SK-N-SH (cell line): ENCODE results near the gene HOXA1. TPM values are rescaled to one million over a fixed set of nuclear protein-coding genes. Genes with fewer than 3 reads are reported as not detected.

ENCODE experiments used
- CTCF ChIA-PET: fragments of 300-600, 350-600 bp; formaldehyde crosslinking; extraction: SDS; loops from one replicate; lab custom pipeline; 2021; lab: Yijun Ruan, JAX
- POLR2A ChIA-PET: fragments of 350-600 bp; sonication (Branson Sonifier 250); formaldehyde crosslinking; extraction: SDS; loops from one replicate; lab custom pipeline; 2020; ENCODE audit warnings: antibody characterized with exemption, inconsistent platforms; lab: Yijun Ruan, JAX
- DNase-seq: peaks from one replicate; pipeline ENCODE4 v3.0.0; 2012
- H2AFZ ChIP-seq: fragments of 200-600 bp; sonication (generic); 2 replicates; pipeline ENCODE4 v1.8.1; 2016; ENCODE audit warnings: antibody characterized with exemption, mild to moderate bottlenecking, low read depth
- H3F3A ChIP-seq: fragments of 200-600 bp; sonication (generic); replicated peaks from 2 replicates; pipeline ENCODE3; 2016; ENCODE audit warnings: antibody characterized with exemption, mild to moderate bottlenecking; ENCODE audit not compliant: insufficient read depth
- H3K27ac ChIP-seq, 2 experiments: fragments of 200-500 bp in 1 of 2; fragments of 200-600 bp in 1 of 2; sonication (Bioruptor generic) in 1 of 2; sonication (generic), shearing (Covaris generic) in 1 of 2; 2 replicates each; pipeline versions ENCODE4 v1.5.1 to v1.6.1; 2014 to 2016; ENCODE audit warnings: low read depth in 2 of 2, inconsistent platforms in 1 of 2, low read length in 1 of 2, mild to moderate bottlenecking in 1 of 2, mixed read lengths in 1 of 2
- H3K27me3 ChIP-seq: fragments of 200-600 bp; sonication (generic), shearing (Covaris generic); 2 replicates; pipeline ENCODE4 v1.6.1; 2016; ENCODE audit warnings: mixed run types; ENCODE audit not compliant: insufficient read depth
- H3K36me3 ChIP-seq, 2 experiments: fragments of 200-500 bp in 1 of 2; fragments of 200-600 bp in 1 of 2; sonication (Bioruptor generic) in 1 of 2; sonication (generic) in 1 of 2; replicated peaks in 1 of 2; 2 replicates each; pipeline versions ENCODE3 to v1.5.1; 2014 to 2016; ENCODE audit warnings: low read length in 1 of 2, mild to moderate bottlenecking in 1 of 2; ENCODE audit not compliant: insufficient read depth in 2 of 2, control insufficient read depth in 1 of 2
- H3K4me1 ChIP-seq, 2 experiments: fragments of 200-500 bp in 1 of 2; fragments of 200-600 bp in 1 of 2; sonication (Bioruptor generic) in 1 of 2; sonication (generic), shearing (Covaris generic) in 1 of 2; 2 replicates each; pipeline versions ENCODE4 v1.5.1 to v1.6.1; 2014 to 2016; ENCODE audit warnings: low read depth in 1 of 2, low read length in 1 of 2, mixed run types in 1 of 2; ENCODE audit not compliant: insufficient read depth in 2 of 2, control insufficient read depth in 1 of 2
- H3K4me2 ChIP-seq: fragments of 200-600 bp; sonication (generic), shearing (Covaris generic); 2 replicates; pipeline ENCODE4 v1.6.1; 2017; ENCODE audit warnings: mixed run types
- H3K4me3 ChIP-seq, 2 experiments: fragments of 200-500 bp in 1 of 2; fragments of 200-600 bp in 1 of 2; sonication (Bioruptor generic) in 1 of 2; sonication (generic), shearing (Covaris generic) in 1 of 2; 2 replicates each; pipeline versions ENCODE4 v1.5.1 to v1.8.1; 2014 to 2016; ENCODE audit warnings: low read depth in 2 of 2, inconsistent platforms in 1 of 2, low read length in 1 of 2, mild to moderate bottlenecking in 1 of 2, mixed read lengths in 1 of 2, moderate library complexity in 1 of 2
- H3K79me2 ChIP-seq: fragments of 200-600 bp; sonication (generic); 2 replicates; pipeline ENCODE4 v1.8.1; 2017; ENCODE audit warnings: mild to moderate bottlenecking; ENCODE audit not compliant: insufficient read depth
- H3K9ac ChIP-seq: fragments of 200-600 bp; sonication (generic); 2 replicates; pipeline ENCODE4 v1.6.1; 2017; ENCODE audit warnings: mixed run types
- H3K9me2 ChIP-seq: fragments of 200-600 bp; sonication (generic); 2 replicates; pipeline ENCODE4 v1.6.1; 2017; ENCODE audit warnings: mixed run types
- H3K9me3 ChIP-seq: fragments of 200-600 bp; sonication (generic); 2 replicates; pipeline ENCODE4 v1.6.1; 2017; ENCODE audit warnings: mixed run types, mild to moderate bottlenecking, moderate library complexity
- H4K20me1 ChIP-seq: fragments of 200-600 bp; sonication (generic); 2 replicates; pipeline ENCODE4 v1.6.1; 2017; ENCODE audit warnings: mild to moderate bottlenecking, mixed run types; ENCODE audit not compliant: insufficient read depth
- FOXJ3 ChIP-seq: sonication (generic); formaldehyde crosslinking; IDR thresholded peaks from 2 replicates; pipeline ENCODE4 v1.5.1; 2020; ENCODE audit warnings: mild to moderate bottlenecking, missing genetic modification reagents
- FOXM1 ChIP-seq: IDR thresholded peaks from 2 replicates; pipeline ENCODE4 v1.4.0; 2012; ENCODE audit warnings: low read depth, mild to moderate bottlenecking
- JUND ChIP-seq: IDR thresholded peaks from 2 replicates; pipeline ENCODE4 v1.4.0; 2012
- MAX ChIP-seq: IDR thresholded peaks from 2 replicates; pipeline ENCODE4 v1.4.0; 2012; ENCODE audit warnings: low read depth
- MEF2A ChIP-seq: IDR thresholded peaks from 2 replicates; pipeline ENCODE4 v1.4.0; 2012; ENCODE audit warnings: low read depth, borderline replicate concordance
- MXI1 ChIP-seq: IDR thresholded peaks from 2 replicates; pipeline ENCODE4 v1.6.1; 2012; ENCODE audit warnings: mild to moderate bottlenecking, low read depth, low read length, improper control_type of control experiment
- NRF1 ChIP-seq: IDR thresholded peaks from 2 replicates; pipeline ENCODE4 v1.6.1; 2012; ENCODE audit warnings: low read depth, mild to moderate bottlenecking, low read length
- PBX3 ChIP-seq: IDR thresholded peaks from 2 replicates; pipeline ENCODE4; 2012
- POLR2AphosphoS5 ChIP-seq: IDR thresholded peaks from 2 replicates; pipeline ENCODE4 v1.6.1; 2012; ENCODE audit warnings: low read depth, low read length
- RAD21 ChIP-seq: IDR thresholded peaks from 2 replicates; pipeline ENCODE4 v1.6.1; 2012; ENCODE audit warnings: mild to moderate bottlenecking, low read length
- TAF1 ChIP-seq: IDR thresholded peaks from 2 replicates; pipeline ENCODE4 v1.6.1; 2012; ENCODE audit warnings: low read depth, mild to moderate bottlenecking, low read length, moderate library complexity, borderline replicate concordance
- TCF12 ChIP-seq: IDR thresholded peaks from 2 replicates; pipeline ENCODE4 v1.4.0; 2012
- WGBS: methylation state at CpG from one replicate; pipeline ENCODE4 v1.1.6; 2017; ENCODE audit warnings: low lambda C conversion rate; 5-methylcytosine and 5-hydroxymethylcytosine counted together
- polyA plus RNA-seq, 3 experiments: library from polyadenylated mRNA; depleted of rRNA; stranded (reverse); fragments of >200 nt; gene quantifications; 2 replicates each; pipeline ENCODE4 v1.2.3, GENCODE V29; 2012
- TF ChIP-seq, protein P1 (sequence below): IDR thresholded peaks from 2 replicates; pipeline ENCODE4 v1.6.1; 2012; ENCODE audit warnings: mild to moderate bottlenecking, low read depth, low read length, moderate library complexity

HOXA1 gene
- polyA plus RNA-seq, 1 of the 3 experiments (the other 2 are of a cell fraction), result not detected

DNA sequence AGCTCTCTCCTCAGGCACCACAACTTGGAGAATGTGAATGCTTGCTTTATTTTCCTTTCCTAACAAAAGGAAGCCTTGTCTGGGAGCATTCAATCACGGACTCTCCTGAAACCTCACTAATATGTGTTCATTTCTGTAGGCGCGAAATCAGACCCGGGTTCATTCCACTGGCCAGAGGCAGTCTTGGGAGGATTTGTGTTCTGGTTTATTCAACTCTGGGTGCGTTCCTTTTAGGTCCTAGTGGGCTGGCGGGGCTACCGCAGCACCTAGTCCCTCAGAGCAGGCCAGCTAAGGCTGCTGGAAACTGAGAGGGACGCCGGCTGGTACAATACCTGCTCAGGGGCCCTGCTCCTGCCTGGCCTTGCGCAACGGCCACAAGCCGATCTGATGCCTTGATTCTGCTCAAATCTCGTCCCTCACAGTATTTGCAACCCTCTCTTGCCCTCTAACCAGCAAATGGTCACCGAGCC lies 27.2 kb upstream of the HOXA1 start (continued):
- no peak for TF ChIP-seq PBX3

DNA sequence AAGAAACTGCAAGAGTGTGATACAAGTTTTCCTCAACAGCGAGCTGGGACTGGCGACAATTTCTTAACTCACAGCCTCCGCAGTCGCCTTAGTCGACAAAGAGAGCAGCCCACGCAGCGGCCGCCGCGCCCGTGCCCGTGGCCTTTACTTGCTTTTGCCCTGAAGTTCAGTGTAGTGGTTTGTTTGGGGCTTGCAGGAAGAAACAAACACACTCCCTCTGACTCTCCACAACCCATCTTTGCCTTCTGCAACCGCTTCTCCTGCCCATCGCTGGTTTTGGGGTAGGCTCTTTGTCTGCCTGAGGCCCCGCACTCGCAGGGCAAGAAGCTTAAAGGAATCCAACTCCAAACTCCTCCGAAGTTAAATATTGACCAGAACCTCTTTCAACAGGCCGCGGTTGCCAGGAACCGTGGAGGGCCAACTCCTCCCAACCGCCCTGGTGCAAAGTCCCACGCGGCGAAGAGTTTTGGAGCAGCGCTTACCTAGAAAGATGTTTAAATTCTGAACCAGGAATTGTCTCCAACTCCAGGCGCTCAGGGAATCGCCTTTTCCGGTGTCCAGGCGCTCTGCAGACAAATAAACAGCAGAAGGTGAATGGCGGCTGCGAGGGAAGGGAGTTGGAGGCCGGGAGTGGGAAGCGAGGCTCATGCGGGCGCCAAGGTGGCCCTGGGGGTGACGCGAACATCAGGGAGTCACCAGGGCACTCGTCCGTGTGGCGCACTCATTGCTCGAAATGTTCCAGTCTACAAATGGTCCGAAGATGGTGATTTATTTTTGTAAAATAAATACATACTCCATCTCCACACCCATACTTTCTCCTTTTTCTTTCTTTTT lies 26.5 kb upstream of the HOXA1 start:
- H3K79me2 ChIP-seq, result no peaks in the 10 kb centered on the region
- H2AFZ ChIP-seq, result no peak overlapping the region
- DNase-seq, result no peak
- no peaks in the 10 kb centered on the region for H3K9me3 ChIP-seq
- ChIA-PET POLR2A (no interaction called here), CTCF (interaction anchor here (0.9 to 2.8 kb wide), 4 partner anchors 9 to 39 kb away, joined by 3 to 13 read pairs (median 3); partner anchors contain the start of gene HOXA3)
- H3K9ac ChIP-seq, result no peak overlapping the region
- no peaks in the 10 kb centered on the region for H3K4me1 ChIP-seq
- H3K36me3 ChIP-seq, result no peaks in the 10 kb centered on the region
- TF ChIP-seq MEF2A (no peak), FOXM1 (no peak), MXI1 (no peak), RAD21 (no peak), MAX (no peak), TAF1 (no peak), TCF12 (no peak), FOXJ3 (CRISPR knock-in tag) (no peak), NRF1 (no peak), JUND (no peak), PBX3 (no peak)
- TF ChIP-seq, all 33 proteins: peak for 0
- Histone ChIP-seq H4K20me1 (no peaks in the 10 kb centered on the region), H3K4me2 (no peak overlapping the region), H3F3A (no peaks in the 10 kb centered on the region), H3K4me3 (no peak overlapping the region), H3K9me2 (no peaks in the 10 kb centered on the region), H3K27ac (no peak overlapping the region), H3K27me3 (peaks cover 98% of the 10 kb centered on the region)
- WGBS, result 12% methylated on average over 42 of the region's 42 CpGs

GRCh38 chr7:27121684-27122076 lies 25.9 kb upstream of the HOXA1 start:
- Histone ChIP-seq H3K4me2 (no peak overlapping the region), H3K79me2 (no peaks in the 10 kb centered on the region)
- POLR2A ChIA-PET, result no interaction called here
- no peak for DNase-seq
- TF ChIP-seq, protein P1, sequence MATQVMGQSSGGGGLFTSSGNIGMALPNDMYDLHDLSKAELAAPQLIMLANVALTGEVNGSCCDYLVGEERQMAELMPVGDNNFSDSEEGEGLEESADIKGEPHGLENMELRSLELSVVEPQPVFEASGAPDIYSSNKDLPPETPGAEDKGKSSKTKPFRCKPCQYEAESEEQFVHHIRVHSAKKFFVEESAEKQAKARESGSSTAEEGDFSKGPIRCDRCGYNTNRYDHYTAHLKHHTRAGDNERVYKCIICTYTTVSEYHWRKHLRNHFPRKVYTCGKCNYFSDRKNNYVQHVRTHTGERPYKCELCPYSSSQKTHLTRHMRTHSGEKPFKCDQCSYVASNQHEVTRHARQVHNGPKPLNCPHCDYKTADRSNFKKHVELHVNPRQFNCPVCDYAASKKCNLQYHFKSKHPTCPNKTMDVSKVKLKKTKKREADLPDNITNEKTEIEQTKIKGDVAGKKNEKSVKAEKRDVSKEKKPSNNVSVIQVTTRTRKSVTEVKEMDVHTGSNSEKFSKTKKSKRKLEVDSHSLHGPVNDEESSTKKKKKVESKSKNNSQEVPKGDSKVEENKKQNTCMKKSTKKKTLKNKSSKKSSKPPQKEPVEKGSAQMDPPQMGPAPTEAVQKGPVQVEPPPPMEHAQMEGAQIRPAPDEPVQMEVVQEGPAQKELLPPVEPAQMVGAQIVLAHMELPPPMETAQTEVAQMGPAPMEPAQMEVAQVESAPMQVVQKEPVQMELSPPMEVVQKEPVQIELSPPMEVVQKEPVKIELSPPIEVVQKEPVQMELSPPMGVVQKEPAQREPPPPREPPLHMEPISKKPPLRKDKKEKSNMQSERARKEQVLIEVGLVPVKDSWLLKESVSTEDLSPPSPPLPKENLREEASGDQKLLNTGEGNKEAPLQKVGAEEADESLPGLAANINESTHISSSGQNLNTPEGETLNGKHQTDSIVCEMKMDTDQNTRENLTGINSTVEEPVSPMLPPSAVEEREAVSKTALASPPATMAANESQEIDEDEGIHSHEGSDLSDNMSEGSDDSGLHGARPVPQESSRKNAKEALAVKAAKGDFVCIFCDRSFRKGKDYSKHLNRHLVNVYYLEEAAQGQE, result no peak
- TF ChIP-seq TCF12 (no peak), POLR2AphosphoS5 (no peak)
- TF ChIP-seq, all 33 proteins: peak for 0
- Histone ChIP-seq H3K27ac (no peak overlapping the region), H3K36me3 (no peaks in the 10 kb centered on the region), H3K9ac (no peak overlapping the region), H2AFZ (no peak overlapping the region), H3F3A (no peaks in the 10 kb centered on the region), H3K9me3 (no peaks in the 10 kb centered on the region), H4K20me1 (no peaks in the 10 kb centered on the region), H3K4me3 (no peak overlapping the region), H3K4me1 (no peaks in the 10 kb centered on the region), H3K9me2 (no peaks in the 10 kb centered on the region), H3K27me3 (peaks cover 100% of the 10 kb centered on the region)
- CTCF ChIA-PET, result interaction anchor here (0.9 to 2.8 kb wide), 3 partner anchors 10 to 39 kb away, joined by 3 to 13 read pairs (median 3); partner anchors contain the start of gene HOXA3
- 5% methylated on average over 7 of the region's 7 CpGs for WGBS
